ENCODE data around the gene RBPJL. TPM values are rescaled to one million over a fixed set of nuclear protein-coding genes. Genes with fewer than 3 reads are reported as not detected.

Gene RBPJL
- total RNA-seq, 2 experiments from 2014 or later, result not detected

GRCh38 chr20:45269754-45270270 is 36.8 kb upstream of the RBPJL start:
- H3K36me3 ChIP-seq (ENCODE audit: insufficient read depth, low read length), result no peaks in the 10 kb centered on the region
- no peak for DNase-seq (ENCODE audit: low spot score)
- H4K20me1 ChIP-seq (ENCODE audit: insufficient read depth, low read length), result no peaks in the 10 kb centered on the region
- BruUV-seq (replicated peaks), result no TSS peak
- no peaks in the 10 kb centered on the region for H3K79me2 ChIP-seq (ENCODE audit: insufficient read depth, low read depth, low read length)
- no peaks in the 10 kb centered on the region for H3K4me1 ChIP-seq (ENCODE audit: insufficient read depth, low read length, poor library complexity, severe bottlenecking)
- no peaks in the 10 kb centered on the region for H3K9me3 ChIP-seq (ENCODE audit: low read length)
- CTCF ChIA-PET (ENCODE audit: unreplicated experiment), result no interaction called here
- TF ChIP-seq EZH2phosphoT487 (IDR thresholded peaks at IDR 0.05; ENCODE audit: borderline replicate concordance, low read depth, low read length) (no peak), CTCF (conservative IDR thresholded peaks at IDR 0.05; ENCODE audit: low read length) (no peak)
- no peaks in the 10 kb centered on the region for H3K9me2 ChIP-seq (ENCODE audit: insufficient read depth, low read length)
- POLR2A ChIA-PET, result no interaction called here
- H3K27ac ChIP-seq (ENCODE audit: low read depth, low read length, poor library complexity, severe bottlenecking), result no peak overlapping the region
- H3K4me2 ChIP-seq (ENCODE audit: low read length), result no peak overlapping the region
- H2AFZ ChIP-seq (ENCODE audit: low read length), result no peak overlapping the region
- H3K4me3 ChIP-seq (ENCODE audit: low read depth, low read length, poor library complexity, severe bottlenecking), result no peak overlapping the region
- intact Hi-C loops (cut with micrococcal nuclease; ENCODE audit: unreplicated experiment), result no loop called here

DNA sequence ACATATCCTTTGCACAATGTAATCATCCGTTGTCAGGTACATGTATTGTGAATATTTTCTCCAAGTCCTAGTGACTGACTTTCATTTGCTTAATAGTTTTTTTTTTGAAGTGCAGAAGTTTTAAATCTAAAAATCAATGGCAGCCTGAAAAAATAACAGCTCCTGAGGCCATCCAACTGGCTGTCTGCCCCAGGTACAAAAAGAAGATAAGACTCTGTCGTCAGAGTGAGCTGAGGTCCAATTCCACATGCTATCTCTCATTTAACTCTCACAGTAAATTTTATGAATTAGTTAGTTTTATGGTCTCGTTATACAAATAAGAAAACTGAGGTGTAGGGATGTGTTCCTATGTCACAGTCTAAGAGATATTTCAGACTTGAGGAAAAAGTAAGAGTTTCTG is 31.3 kb upstream of the RBPJL start:
- no peaks in the 10 kb centered on the region for H3K36me3 ChIP-seq (ENCODE audit: insufficient read depth, low read length)
- POLR2A ChIA-PET, result interaction anchor here (0.6 kb wide), 1 partner anchor 73 kb away, joined by 3 read pairs; no protein-coding TSS in a partner anchor
- no peaks in the 10 kb centered on the region for H4K20me1 ChIP-seq (ENCODE audit: insufficient read depth, low read length)
- BruUV-seq (replicated peaks), result no TSS peak
- no peaks in the 10 kb centered on the region for H3K9me3 ChIP-seq (ENCODE audit: low read length)
- no peaks in the 10 kb centered on the region for H3K79me2 ChIP-seq (ENCODE audit: insufficient read depth, low read depth, low read length)
- no peak for TF ChIP-seq CTCF (conservative IDR thresholded peaks at IDR 0.05; ENCODE audit: low read length)
- TF ChIP-seq EZH2phosphoT487 (IDR thresholded peaks at IDR 0.05; ENCODE audit: borderline replicate concordance, low read depth, low read length), result no peak
- H3K4me1 ChIP-seq (ENCODE audit: insufficient read depth, low read length, poor library complexity, severe bottlenecking), result no peaks in the 10 kb centered on the region
- no peak overlapping the region for H2AFZ ChIP-seq (ENCODE audit: low read length)
- no peak overlapping the region for H3K4me2 ChIP-seq (ENCODE audit: low read length)
- intact Hi-C loops (cut with micrococcal nuclease; ENCODE audit: unreplicated experiment), result no loop called here
- no peaks in the 10 kb centered on the region for H3K9me2 ChIP-seq (ENCODE audit: insufficient read depth, low read length)
- CTCF ChIA-PET (ENCODE audit: unreplicated experiment), result no interaction called here
- DNase-seq (ENCODE audit: low spot score), result no peak
- H3K4me3 ChIP-seq (ENCODE audit: low read depth, low read length, poor library complexity, severe bottlenecking), result no peak overlapping the region
- H3K27ac ChIP-seq (ENCODE audit: low read depth, low read length, poor library complexity, severe bottlenecking), result no peak overlapping the region

- Histone ChIP-seq H3K36me3 (ENCODE audit: insufficient read depth, low read length) (no peaks in the 10 kb centered on the region), H3K4me2 (ENCODE audit: low read length) (no peak overlapping the region), H3K9me2 (ENCODE audit: insufficient read depth, low read length) (no peaks in the 10 kb centered on the region), H4K20me1 (ENCODE audit: insufficient read depth, low read length) (no peaks in the 10 kb centered on the region), H3K4me1 (ENCODE audit: insufficient read depth, low read length, poor library complexity, severe bottlenecking) (no peaks in the 10 kb centered on the region), H3K27ac (ENCODE audit: low read depth, low read length, poor library complexity, severe bottlenecking) (no peak overlapping the region), H3K4me3 (ENCODE audit: low read depth, low read length, poor library complexity, severe bottlenecking) (no peak overlapping the region), H3K79me2 (ENCODE audit: insufficient read depth, low read depth, low read length) (no peaks in the 10 kb centered on the region), H2AFZ (ENCODE audit: low read length) (no peak overlapping the region), H3K9me3 (ENCODE audit: low read length) (no peaks in the 10 kb centered on the region)
- TF ChIP-seq EZH2phosphoT487 (IDR thresholded peaks at IDR 0.05; ENCODE audit: borderline replicate concordance, low read depth, low read length), result no peak
- no peak for TF ChIP-seq CTCF (conservative IDR thresholded peaks at IDR 0.05; ENCODE audit: low read length)
- POLR2A ChIA-PET, result interaction anchor here (0.6 to 0.7 kb wide), 2 partner anchors 354 to 441 kb away, joined by 3 to 4 read pairs; no protein-coding TSS in a partner anchor
- DNase-seq (ENCODE audit: low spot score), result no peak
- intact Hi-C loops (cut with micrococcal nuclease; ENCODE audit: unreplicated experiment), result no loop called here
- CTCF ChIA-PET (ENCODE audit: unreplicated experiment), result no interaction called here
- BruUV-seq (replicated peaks), result no TSS peak
These were observed 26.6 kb upstream of the RBPJL start for GRCh38 chr20:45279992-45280391.

All from OCI-LY7 (cell line).